Measurements from ENCODE around the gene IGFBP3.

IGFBP3 gene

GRCh38 chr7:45888185-45888992 is 32.7 kb downstream of the IGFBP3 start, which contains the start of gene IGFBP1:
TSS of gene IGFBP1 (plus strand) at chr7:45888488. CDS start at chr7:45888653, 165 bp downstream.
- Histone ChIP-seq H3K4me3 (ENCODE audit: low read depth, low read length) (peak within 1 kb of the TSS; percentile 55), H3K36me3 (replicated peaks) (no peaks in the 10 kb centered on the region), H3K27me3 (replicated peaks) (no peaks in the 10 kb centered on the region), H3K27ac (no peak within 1 kb of the TSS)
- no peak for TF ChIP-seq CTCF (IDR thresholded peaks at IDR 0.05; ENCODE audit: low read depth, low read length, missing control alignments)
- in situ Hi-C loops (cut with HindIII; ENCODE audit: low pct_ligation_motif_present, low sequenced_read_pairs), result no loop called here
- DNase-seq, result no peak

- Histone ChIP-seq H3K36me3 (replicated peaks) (no peaks in the 10 kb centered on the region), H3K27ac (no peak overlapping the region), H3K27me3 (replicated peaks) (no peaks in the 10 kb centered on the region), H3K4me3 (ENCODE audit: low read depth, low read length) (no peak overlapping the region)
- DNase-seq, result no peak
- in situ Hi-C loops (cut with HindIII; ENCODE audit: low pct_ligation_motif_present, low sequenced_read_pairs), result no loop called here
- TF ChIP-seq CTCF (IDR thresholded peaks at IDR 0.05; ENCODE audit: low read depth, low read length, missing control alignments), result no peak
Measured at GRCh38 chr7:45886931-45887667, 34.0 kb downstream of the IGFBP3 start.

DNA sequence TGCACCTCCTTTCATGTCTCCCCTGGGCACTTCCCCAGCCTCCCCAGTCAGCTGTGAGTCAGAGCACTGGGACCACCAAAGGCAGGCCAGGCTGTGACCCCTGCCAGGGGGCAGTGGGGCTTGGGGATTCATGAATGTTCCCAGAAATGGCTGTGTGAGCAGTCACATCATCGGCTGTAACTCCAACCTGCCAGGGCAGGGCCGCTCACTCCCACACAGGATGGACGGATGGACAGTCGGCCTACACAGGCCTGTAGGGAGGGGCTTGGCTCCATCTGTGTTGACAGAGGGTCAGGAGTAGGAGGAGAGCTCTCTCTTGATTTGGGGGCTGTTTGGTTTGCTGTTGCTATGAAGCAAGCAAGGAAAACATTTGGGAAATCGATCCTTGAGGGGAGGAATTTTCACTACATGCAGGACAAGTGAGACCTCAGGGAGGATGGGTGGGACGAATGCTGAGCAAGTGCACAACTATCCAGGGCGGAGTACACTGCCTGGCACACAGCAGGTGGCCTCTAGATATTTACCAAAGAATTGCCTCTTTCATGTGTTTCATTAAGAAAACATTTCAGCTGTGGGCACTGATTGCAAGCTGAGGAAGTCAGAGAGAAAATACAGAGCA is 35.7 kb downstream of the IGFBP3 start:
- in situ Hi-C loops (cut with HindIII; ENCODE audit: low pct_ligation_motif_present, low sequenced_read_pairs), result no loop called here
- Histone ChIP-seq H3K27ac (peak overlapping the region; percentile 9), H3K36me3 (replicated peaks) (no peaks in the 10 kb centered on the region), H3K4me3 (ENCODE audit: low read depth, low read length) (no peak overlapping the region), H3K27me3 (replicated peaks) (no peaks in the 10 kb centered on the region)
- no peak for DNase-seq
- no peak for TF ChIP-seq CTCF (IDR thresholded peaks at IDR 0.05; ENCODE audit: low read depth, low read length, missing control alignments)

GRCh38 chr7:45884136-45884535 is 36.9 kb downstream of the IGFBP3 start:
- Histone ChIP-seq H3K36me3 (replicated peaks) (no peaks in the 10 kb centered on the region), H3K27ac (no peak overlapping the region), H3K27me3 (replicated peaks) (no peaks in the 10 kb centered on the region), H3K4me3 (ENCODE audit: low read depth, low read length) (no peak overlapping the region)
- no peak for DNase-seq
- in situ Hi-C loops (cut with HindIII; ENCODE audit: low pct_ligation_motif_present, low sequenced_read_pairs), result no loop called here
- TF ChIP-seq CTCF (IDR thresholded peaks at IDR 0.05; ENCODE audit: low read depth, low read length, missing control alignments), result no peak

DNA sequence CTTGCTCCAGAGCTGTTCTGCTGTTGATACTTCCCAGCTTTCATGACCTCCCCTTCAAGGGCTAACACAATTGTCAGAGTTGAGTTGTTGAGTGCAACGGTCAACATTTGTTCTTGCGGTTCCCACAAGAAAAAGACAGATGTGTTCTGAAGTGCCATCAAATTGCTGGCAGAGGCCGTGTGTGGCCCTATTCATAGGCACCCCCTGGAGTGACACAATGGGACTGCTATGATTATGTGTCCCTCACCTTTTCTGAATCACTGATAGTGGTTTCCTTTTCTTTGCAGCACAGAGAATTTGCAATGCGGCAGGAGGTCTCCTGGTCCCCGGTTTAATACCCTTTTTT is 38.6 kb downstream of the IGFBP3 start:
- in situ Hi-C loops (cut with HindIII; ENCODE audit: low pct_ligation_motif_present, low sequenced_read_pairs), result no loop called here
- H3K27ac ChIP-seq, result peak overlapping the region; percentile 33
- no peak for TF ChIP-seq CTCF (IDR thresholded peaks at IDR 0.05; ENCODE audit: low read depth, low read length, missing control alignments)
- no peak for DNase-seq
- H3K36me3 ChIP-seq (replicated peaks), result no peaks in the 10 kb centered on the region
- no peak overlapping the region for H3K4me3 ChIP-seq (ENCODE audit: low read depth, low read length)
- no peaks in the 10 kb centered on the region for H3K27me3 ChIP-seq (replicated peaks)
